Caki2 (cell line): ENCODE data around the gene FRG2. TPM values are rescaled to one million over a fixed set of nuclear protein-coding genes. Genes with fewer than 3 reads are reported as not detected.

Experiments
- total RNA-seq: library from RNA; depleted of rRNA; stranded (reverse); fragments of >200 nt; shearing (Covaris generic); gene quantifications from 2 replicates; pipeline ENCODE4 v1.2.3, GENCODE V29; 2014; ENCODE audit warnings: low replicate concordance; rRNA removed

FRG2 gene
- total RNA-seq, 1 experiment from 2014 or later = not detected

Other genes starting within 250 kb of the FRG2 start
- gene FRG1, start 86.4 kb downstream of the FRG2 start, total RNA-seq = 24.8 and 25.9 TPM in 2 replicates
- gene DBET, start 37.2 kb upstream of the FRG2 start, total RNA-seq = not detected in 2 replicates
- not detected in 2 replicates for gene DUX4, start 146.5 kb upstream of the FRG2 start, total RNA-seq